ENCODE data around the gene TGM1.

DNA sequence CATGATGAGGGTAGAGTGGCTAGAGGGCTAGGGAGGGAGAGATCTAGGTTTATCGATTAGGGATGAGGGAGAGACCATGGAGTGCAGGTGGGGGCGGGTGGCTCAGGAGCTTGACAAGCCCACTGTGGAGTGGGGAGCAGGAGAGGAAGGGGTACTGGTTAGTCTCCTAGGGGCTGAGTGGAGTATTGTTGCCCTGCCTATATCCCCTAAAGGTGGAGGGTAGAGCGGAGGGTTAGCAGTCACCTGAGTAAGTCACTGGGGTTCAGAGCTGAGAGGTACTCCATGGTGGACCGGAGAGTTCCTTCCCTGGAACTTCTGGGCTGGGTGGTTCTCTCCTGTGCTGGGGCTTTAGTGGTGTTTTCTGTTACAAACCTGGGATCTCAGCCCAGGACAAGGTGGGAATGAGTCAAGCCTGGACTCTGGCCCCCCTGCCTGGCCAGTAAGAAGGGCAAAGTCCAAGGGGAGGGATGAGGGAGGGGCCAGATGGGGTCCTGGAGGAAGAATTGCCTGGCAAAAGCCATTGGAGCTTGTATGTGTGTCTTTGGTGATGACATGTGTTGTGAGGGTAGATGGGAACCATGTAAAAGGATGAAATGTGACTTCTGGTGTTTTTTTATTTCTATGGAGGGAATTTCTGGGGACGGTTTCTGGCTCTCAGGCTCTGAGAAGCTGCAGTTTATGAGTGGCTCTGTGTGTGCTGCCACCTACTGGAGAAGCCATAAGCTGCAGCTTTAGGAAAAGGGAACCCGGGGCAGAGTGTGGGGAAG is 44.8 kb upstream of the TGM1 start, which contains the start of gene CIDEB:
- TF ChIP-seq, protein P1, sequence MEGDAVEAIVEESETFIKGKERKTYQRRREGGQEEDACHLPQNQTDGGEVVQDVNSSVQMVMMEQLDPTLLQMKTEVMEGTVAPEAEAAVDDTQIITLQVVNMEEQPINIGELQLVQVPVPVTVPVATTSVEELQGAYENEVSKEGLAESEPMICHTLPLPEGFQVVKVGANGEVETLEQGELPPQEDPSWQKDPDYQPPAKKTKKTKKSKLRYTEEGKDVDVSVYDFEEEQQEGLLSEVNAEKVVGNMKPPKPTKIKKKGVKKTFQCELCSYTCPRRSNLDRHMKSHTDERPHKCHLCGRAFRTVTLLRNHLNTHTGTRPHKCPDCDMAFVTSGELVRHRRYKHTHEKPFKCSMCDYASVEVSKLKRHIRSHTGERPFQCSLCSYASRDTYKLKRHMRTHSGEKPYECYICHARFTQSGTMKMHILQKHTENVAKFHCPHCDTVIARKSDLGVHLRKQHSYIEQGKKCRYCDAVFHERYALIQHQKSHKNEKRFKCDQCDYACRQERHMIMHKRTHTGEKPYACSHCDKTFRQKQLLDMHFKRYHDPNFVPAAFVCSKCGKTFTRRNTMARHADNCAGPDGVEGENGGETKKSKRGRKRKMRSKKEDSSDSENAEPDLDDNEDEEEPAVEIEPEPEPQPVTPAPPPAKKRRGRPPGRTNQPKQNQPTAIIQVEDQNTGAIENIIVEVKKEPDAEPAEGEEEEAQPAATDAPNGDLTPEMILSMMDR (conservative IDR thresholded peaks at IDR 0.05 in 1 of 2, IDR thresholded peaks at IDR 0.05 in 1 of 2; ENCODE audit: low read depth in 1 of 2, low read length in 2 of 2): peak; percentile 94 to 97
- TF ChIP-seq EZH2 (IDR thresholded peaks at IDR 0.05; ENCODE audit: low read length, missing control alignments): no peak
